HG02588 (cell line): ENCODE measurements around the gene ZFP28.

Experiments
- ATAC-seq: cut with Tn5 transposase; IDR thresholded peaks from one replicate; pipeline ENCODE4 v1.9.1; 2021; ENCODE audit warnings: mild to moderate bottlenecking, moderate library complexity; ENCODE audit not compliant: unreplicated experiment

ZFP28 gene

GRCh38 chr19:56538761-56539263, at the start of gene ZFP28:
Gene ZFP28 (plus strand): TSS chr19:56538948. CDS start chr19:56539019, 71 bp downstream.
- ATAC-seq = peak; percentile 57

DNA sequence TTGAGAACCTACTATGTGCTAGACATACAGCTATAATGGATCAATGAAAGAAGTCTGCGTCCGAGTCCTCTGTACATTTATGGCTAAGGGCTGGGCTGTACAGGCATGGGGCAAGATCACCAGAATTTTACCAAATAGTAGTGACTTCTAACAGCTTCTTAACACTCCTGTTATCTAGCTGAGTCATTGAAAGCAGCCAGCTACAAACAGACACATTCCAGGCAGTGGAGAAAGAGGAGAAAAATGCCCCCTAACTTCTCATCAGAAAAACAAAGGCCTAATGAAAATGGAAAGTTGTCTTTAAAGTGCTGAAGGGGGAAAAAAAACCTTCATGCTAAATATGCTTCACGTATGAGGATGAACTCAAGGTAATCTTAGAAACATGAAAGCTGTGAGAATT, 47.3 kb upstream of the ZFP28 start:
- no peak for ATAC-seq

- no peak for ATAC-seq
Measured at GRCh38 chr19:56504581-56504980, 34.2 kb upstream of the ZFP28 start.

DNA sequence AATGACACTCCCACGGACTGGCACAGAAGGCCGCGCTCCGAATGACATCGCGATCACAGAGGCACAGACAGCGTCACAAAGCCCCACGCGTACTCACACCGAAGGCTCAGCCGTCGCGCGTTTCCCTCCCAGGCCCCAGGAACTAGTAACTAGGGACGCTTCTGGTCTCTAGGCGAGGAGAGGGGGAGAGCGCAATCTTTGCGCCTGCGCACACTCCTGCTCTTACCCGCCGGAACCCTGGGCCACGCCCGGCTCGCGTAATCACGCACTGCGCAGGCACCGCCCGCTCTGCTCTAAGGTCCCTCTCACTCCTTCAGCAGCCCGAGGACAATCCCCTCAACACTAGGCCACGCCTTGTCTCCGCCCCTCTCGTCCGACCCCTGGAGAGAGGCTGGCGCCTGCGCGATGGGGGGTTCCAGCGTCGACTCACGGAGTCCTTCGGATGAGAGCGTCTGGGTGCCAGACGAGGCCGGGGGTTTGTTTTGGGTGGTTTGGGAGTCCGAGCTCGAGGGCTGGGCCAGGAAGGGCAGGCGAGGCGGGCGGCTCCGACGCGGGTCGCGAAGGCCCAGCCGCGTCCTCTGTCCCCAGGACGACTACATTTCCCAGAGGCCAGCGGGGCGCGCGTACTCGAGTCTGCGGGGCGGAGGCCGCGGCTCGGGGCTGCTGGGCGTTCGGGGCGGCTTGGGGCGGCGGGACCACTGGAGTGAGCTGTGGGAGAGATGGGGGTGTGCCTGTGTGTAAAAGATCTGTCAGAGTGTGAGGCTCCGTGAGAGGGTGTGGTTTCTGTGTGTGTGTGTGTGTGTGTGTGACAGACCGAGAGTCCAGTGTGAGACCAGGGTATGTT, 31.1 kb upstream of the ZFP28 start, which contains the start of gene ZNF471:
TSS of gene ZNF471 (plus strand) at position 410 of the 844 bp plus-strand sequence. CDS start 3,717 bp downstream, outside the sequence.
- no peak for ATAC-seq

GRCh38 chr19:56508290-56508778, 30.4 kb upstream of the ZFP28 start:
- no peak for ATAC-seq

- no peak for ATAC-seq
Measured at GRCh38 chr19:56525214-56525860, 13.4 kb upstream of the ZFP28 start.

- ATAC-seq = no peak
Measured at GRCh38 chr19:56537442-56537841, 1.3 kb upstream of the ZFP28 start.

DNA sequence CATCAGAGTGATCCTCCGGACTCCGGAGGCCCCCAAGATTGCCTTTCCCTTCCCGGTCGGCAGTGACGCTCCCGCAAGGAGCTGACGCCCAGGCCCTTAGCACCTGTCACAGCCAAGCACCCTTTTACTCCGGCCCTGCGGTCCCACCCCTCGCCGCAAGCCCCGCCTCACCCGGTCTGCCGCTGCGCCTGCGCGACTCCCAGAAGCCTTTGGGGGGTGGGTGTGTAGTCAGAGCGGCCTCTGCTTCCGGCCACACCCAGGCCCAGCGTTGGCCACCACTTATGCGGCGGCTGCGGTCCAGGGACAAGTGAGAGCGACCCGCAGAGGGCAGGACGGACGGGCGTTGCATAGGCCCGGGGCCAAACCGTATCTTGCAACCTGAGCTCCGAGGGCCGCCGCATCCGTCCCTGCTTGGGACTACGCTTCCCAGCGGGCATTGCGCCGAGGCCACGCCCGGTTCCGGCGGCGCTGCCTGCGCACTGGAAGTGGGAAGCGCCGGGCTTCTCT, 441 bp upstream of the ZFP28 start:
- peak; percentile 76 for ATAC-seq

DNA sequence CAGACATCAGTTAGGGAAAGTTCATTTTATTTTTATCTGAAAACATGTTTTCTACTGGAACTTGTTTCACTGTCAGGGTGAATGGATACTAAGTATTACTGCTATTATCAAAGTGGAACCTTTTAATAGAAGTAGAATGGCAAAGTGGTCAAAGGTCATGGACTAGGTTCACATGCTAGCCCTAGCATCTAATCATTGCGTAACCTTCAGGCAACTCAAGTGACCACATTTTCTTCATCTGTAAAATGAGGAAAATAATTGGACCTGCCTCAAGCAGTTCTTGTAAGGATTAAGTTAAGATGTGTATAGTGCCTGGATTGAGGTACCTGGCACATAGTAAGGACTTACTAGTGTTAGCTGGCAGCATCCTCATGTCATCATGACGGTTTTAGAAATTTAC, 5.0 kb downstream of the ZFP28 start:
- ATAC-seq = no peak

DNA sequence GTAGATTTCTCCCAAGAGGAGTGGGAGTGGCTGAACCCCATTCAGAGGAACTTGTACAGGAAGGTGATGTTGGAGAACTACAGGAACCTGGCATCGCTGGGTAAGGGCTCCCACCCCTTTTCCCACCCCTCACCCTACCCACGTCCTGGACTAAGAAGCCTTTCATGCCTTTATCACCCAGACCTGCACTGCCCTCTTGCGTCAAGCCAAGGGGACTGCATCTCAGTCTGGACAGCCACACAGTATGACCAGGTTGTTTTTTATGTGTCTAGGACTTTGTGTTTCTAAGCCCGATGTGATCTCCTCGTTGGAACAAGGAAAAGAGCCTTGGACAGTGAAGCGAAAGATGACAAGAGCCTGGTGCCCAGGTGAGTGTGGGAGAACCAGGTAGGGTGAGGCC, 8.8 kb downstream of the ZFP28 start:
- ATAC-seq = no peak

- no peak for ATAC-seq
Measured at GRCh38 chr19:56554272-56554869, 15.6 kb downstream of the ZFP28 start.

- no peak for ATAC-seq
Measured at GRCh38 chr19:56562766-56563165, 24.0 kb downstream of the ZFP28 start.

DNA sequence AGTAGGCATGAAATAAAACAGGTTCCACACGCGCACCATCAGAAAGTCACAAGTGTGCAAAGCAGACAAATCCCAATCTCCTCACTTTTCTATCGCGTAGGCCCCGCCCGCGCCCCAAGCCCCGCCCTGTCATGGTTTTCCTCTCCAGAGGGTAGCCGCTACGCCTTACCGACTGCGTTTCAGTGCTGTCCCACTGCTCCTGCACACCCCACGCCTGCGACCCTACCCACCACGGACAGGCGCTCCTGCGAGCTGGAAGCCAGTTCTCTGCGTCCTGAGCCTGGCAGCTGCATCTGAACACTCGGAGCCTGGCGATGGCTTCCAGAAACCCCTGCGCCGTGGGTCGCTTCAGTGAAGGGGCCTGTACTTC, 28.1 kb downstream of the ZFP28 start:
- peak; percentile 29 for ATAC-seq

- ATAC-seq = peak; percentile 96
Measured at GRCh38 chr19:56567274-56568120, 28.7 kb downstream of the ZFP28 start, which contains the start of gene ZNF470. Gene ZNF470 (plus strand): TSS chr19:56567468. CDS start chr19:56570312, 2,844 bp downstream.

DNA sequence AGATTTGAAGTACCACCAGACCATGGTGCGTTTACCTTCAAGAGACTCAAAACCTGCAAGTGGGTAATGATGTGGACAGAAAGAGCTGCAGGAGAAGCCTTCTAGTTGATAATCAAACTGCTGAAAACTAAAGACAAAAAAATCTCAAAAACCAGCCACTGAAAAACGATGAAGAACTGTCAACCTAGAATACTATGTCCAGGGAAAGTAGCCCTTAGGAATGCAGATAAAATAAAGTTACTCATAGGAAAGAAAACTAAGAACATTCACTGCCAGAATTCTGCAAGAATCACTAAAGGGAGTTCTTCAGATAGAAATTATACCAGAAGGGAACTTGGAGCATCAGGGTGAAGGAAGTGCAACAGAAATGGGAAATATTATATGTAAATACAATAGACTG, 33.8 kb downstream of the ZFP28 start:
- no peak for ATAC-seq

GRCh38 chr19:56573914-56574313, 35.2 kb downstream of the ZFP28 start:
- ATAC-seq = no peak

DNA sequence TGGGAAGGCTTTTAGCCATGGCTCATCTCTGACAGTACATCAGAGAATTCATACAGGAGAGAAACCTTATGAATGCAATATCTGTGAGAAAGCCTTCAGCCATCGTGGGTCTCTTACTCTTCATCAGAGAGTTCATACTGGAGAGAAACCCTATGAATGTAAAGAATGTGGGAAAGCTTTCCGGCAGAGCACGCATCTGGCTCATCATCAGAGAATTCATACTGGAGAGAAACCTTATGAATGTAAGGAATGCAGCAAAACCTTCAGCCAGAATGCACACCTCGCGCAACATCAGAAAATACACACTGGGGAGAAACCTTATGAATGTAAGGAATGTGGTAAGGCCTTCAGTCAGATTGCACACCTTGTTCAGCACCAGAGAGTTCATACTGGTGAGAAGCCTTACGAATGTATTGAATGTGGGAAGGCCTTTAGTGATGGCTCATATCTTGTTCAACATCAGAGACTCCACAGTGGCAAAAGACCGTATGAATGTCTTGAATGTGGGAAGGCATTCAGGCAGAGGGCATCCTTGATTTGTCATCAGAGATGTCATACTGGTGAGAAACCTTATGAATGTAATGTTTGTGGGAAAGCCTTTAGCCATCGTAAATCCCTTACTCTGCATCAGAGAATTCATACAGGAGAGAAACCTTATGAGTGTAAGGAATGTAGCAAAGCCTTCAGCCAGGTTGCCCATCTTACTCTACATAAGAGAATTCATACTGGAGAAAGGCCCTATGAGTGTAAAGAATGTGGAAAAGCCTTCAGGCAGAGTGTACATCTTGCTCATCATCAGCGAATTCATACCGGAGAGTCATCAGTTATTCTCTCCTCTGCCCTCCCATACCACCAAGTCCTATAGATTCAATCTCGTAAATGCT, 39.2 kb downstream of the ZFP28 start:
- no peak for ATAC-seq

GRCh38 chr19:56594446-56594782, 55.7 kb downstream of the ZFP28 start:
- no peak for ATAC-seq

GRCh38 chr19:56594783-56595547, 56.2 kb downstream of the ZFP28 start, which contains the start of gene ZNF71:
Gene ZNF71 (plus strand): TSS chr19:56595302. CDS start chr19:56601559, 6,257 bp downstream.
- ATAC-seq = peak; percentile 88
